K562 (cell line): ENCODE data around the gene SOS1. TPM values are rescaled to one million over a fixed set of nuclear protein-coding genes. Genes with fewer than 3 reads are reported as not detected.

Experiments used
- ATAC-seq: fragments of 200-7000 bp; cut with Tn5 transposase; 3 replicates; pipeline ENCODE4 v1.9.1; 2020; ENCODE audit warnings: moderate library complexity
- BruUV-seq: library from RNA; stranded (reverse); fragments of 400-500 nt; replicated peaks from 2 replicates; lab custom pipeline; 2021; lab: Mats Ljungman, UMichigan
- CTCF ChIA-PET: fragments of 300-600 bp; formaldehyde crosslinking; extraction: SDS; loops from one replicate; lab custom pipeline; 2021; ENCODE audit warnings: low intra/inter-chr PET ratio; lab: Yijun Ruan, JAX
- POLR2A ChIA-PET: fragments of 300-600, 350-650 bp; sonication (Branson Sonifier 250); formaldehyde crosslinking; extraction: SDS; loops from one replicate; lab custom pipeline; 2021; ENCODE audit warnings: antibody characterized with exemption, inconsistent platforms; lab: Yijun Ruan, JAX
- DNase-seq, 4 experiments: peaks; one replicate each; pipeline versions ENCODE4 v3.0.0 to v3.0.0-alpha.2; 2011 to 2018; ENCODE audit warnings: low spot score in 3 of 4, mixed read lengths in 3 of 4; ENCODE audit errors: extremely low read depth in 1 of 4
- FAIRE-seq: peaks from 2 replicates; lab custom pipeline; 2011; peaks lifted over from hg19 to GRCh38; lab: Jason Lieb, UNC
- H2AFZ ChIP-seq: 2 replicates; pipeline ENCODE4 v1.6.0; 2011; ENCODE audit warnings: low read depth, low read length, control low read depth, inconsistent platforms
- H3K27ac ChIP-seq: fragments of 200-600 bp; 3 replicates; pipeline ENCODE4 v1.8.0; 2011; ENCODE audit warnings: low read depth, mild to moderate bottlenecking, control low read depth, inconsistent platforms, low read length, moderate library complexity, mixed read lengths; ENCODE audit errors: extremely low read depth
- H3K27me3 ChIP-seq, 2 experiments: fragments of 300-600 bp in 1 of 2; 2 replicates in 1 of 2; 3 replicates in 1 of 2; pipeline versions ENCODE4 v1.6.0 to v1.8.0; 2011; ENCODE audit warnings: inconsistent platforms in 2 of 2, low read length in 2 of 2, mild to moderate bottlenecking in 1 of 2, mixed read lengths in 1 of 2, moderate library complexity in 1 of 2; ENCODE audit not compliant: control insufficient read depth in 2 of 2, insufficient read depth in 2 of 2
- H3K36me3 ChIP-seq: fragments of 300-600 bp; 3 replicates; pipeline ENCODE4 v1.8.0; 2011; ENCODE audit warnings: mild to moderate bottlenecking, low read length, inconsistent platforms; ENCODE audit not compliant: control insufficient read depth, insufficient read depth
- H3K4me1 ChIP-seq, 2 experiments: fragments of 200-600 bp in 1 of 2; replicated peaks in 1 of 2; 2 replicates in 1 of 2; 3 replicates in 1 of 2; pipeline versions ENCODE4 v1.5.1 to v1.8.0; 2011; ENCODE audit warnings: inconsistent platforms in 2 of 2, low read length in 2 of 2, mild to moderate bottlenecking in 1 of 2, mixed read lengths in 1 of 2, moderate library complexity in 1 of 2; ENCODE audit not compliant: control insufficient read depth in 2 of 2, insufficient read depth in 2 of 2
- H3K4me2 ChIP-seq: 2 replicates; pipeline ENCODE4 v1.6.1; 2011; ENCODE audit warnings: low read length, control low read depth, inconsistent platforms, mixed read lengths; ENCODE audit not compliant: insufficient read depth
- H3K4me3 ChIP-seq: fragments of 200-600 bp; sonication (generic), shearing (Covaris generic); 2 replicates; pipeline ENCODE4 v1.5.1; 2016; ENCODE audit warnings: control low read depth, inconsistent platforms
- H3K79me2 ChIP-seq: fragments of 200-600 bp; 3 replicates; pipeline ENCODE4 v1.8.0; 2011; ENCODE audit warnings: low read length, inconsistent platforms; ENCODE audit not compliant: control insufficient read depth, insufficient read depth
- H3K9ac ChIP-seq, 2 experiments: 2 replicates each; pipeline versions ENCODE4 v1.6.0 to v1.6.1; 2011; ENCODE audit warnings: low read depth in 2 of 2, low read length in 2 of 2, control low read depth in 1 of 2, inconsistent platforms in 1 of 2, mild to moderate bottlenecking in 1 of 2, mixed read lengths in 1 of 2; ENCODE audit not compliant: insufficient read depth in 1 of 2
- H3K9me1 ChIP-seq: one replicate; pipeline ENCODE4 v1.6.0; 2011; ENCODE audit warnings: inconsistent platforms, mild to moderate bottlenecking, low read length, moderate library complexity; ENCODE audit not compliant: control insufficient read depth, insufficient read depth
- H3K9me3 ChIP-seq: replicated peaks from 2 replicates; pipeline ENCODE4 v1.5.1; 2011; ENCODE audit warnings: low read depth, low read length, inconsistent platforms; ENCODE audit not compliant: control insufficient read depth, insufficient read depth
- H4K20me1 ChIP-seq: replicated peaks from 2 replicates; pipeline ENCODE4 v1.6.1; 2011; ENCODE audit warnings: low read length, inconsistent platforms, mixed read lengths; ENCODE audit not compliant: control insufficient read depth, insufficient read depth
- ATF3 ChIP-seq, 2 experiments: fragments of 450-650 bp in 1 of 2; sonication (generic) in 1 of 2; formaldehyde crosslinking in 1 of 2; IDR thresholded peaks in 1 of 2; conservative IDR thresholded peaks in 1 of 2; 2 replicates each; pipeline versions ENCODE4 v1.6.1 to v1.8.1; 2016 to 2023; ENCODE audit warnings: mild to moderate bottlenecking in 2 of 2, moderate library complexity in 2 of 2, inconsistent platforms in 1 of 2, missing genetic modification reagents in 1 of 2
- FOSL1 ChIP-seq: fragments of 200-800 bp; sonication (Bioruptor generic); conservative IDR thresholded peaks from 2 replicates; pipeline ENCODE4 v1.6.1; 2016; ENCODE audit warnings: missing genetic modification characterization, missing compliant biosample characterization
- GATAD2B ChIP-seq: fragments of 450-650 bp; IDR thresholded peaks from 2 replicates; pipeline ENCODE4 v1.6.1; 2017; ENCODE audit warnings: mild to moderate bottlenecking, borderline replicate concordance
- GTF2B ChIP-seq: IDR thresholded peaks from 2 replicates; pipeline ENCODE4 v1.6.1; 2011; ENCODE audit not compliant: insufficient read length; ENCODE audit errors: extremely low read depth
- MIER1 ChIP-seq: fragments of 450-650 bp; IDR thresholded peaks from 2 replicates; pipeline ENCODE4 v1.6.1; 2016; ENCODE audit warnings: antibody characterized with exemption, mild to moderate bottlenecking, low read depth
- RAD51 ChIP-seq: fragments of 450-650 bp; IDR thresholded peaks from 2 replicates; pipeline ENCODE4 v1.7.1; 2016; ENCODE audit warnings: low read depth, mild to moderate bottlenecking, borderline replicate concordance
- SRSF3 ChIP-seq: fragments of 200-400 bp; formaldehyde crosslinking; IDR thresholded peaks from 2 replicates; pipeline ENCODE4 v1.6.1; 2016; ENCODE audit warnings: mild to moderate bottlenecking, low read length, moderate library complexity; ENCODE audit not compliant: insufficient read depth
- VEZF1 ChIP-seq: fragments of 200-800 bp; sonication (Bioruptor generic); IDR thresholded peaks from 2 replicates; pipeline ENCODE4 v1.6.1; 2017; ENCODE audit warnings: missing genetic modification characterization, missing compliant biosample characterization
- WGBS: fragments of 100-300 bp; shearing (Covaris generic); methylation state at CpG from one replicate; pipeline ENCODE4 v1.1.6; 2016; ENCODE audit warnings: low coverage, mixed read lengths; ENCODE audit not compliant: insufficient coverage; ENCODE audit errors: missing lambda C conversion rate; 5-methylcytosine and 5-hydroxymethylcytosine counted together
- in situ Hi-C: fragments of 300-500 bp; cut with MboI; formaldehyde crosslinking; loops from 4 replicates; pipeline ENCODE4 v1.15.0; 2018; ENCODE audit warnings: inconsistent platforms, mixed read lengths
- intact Hi-C: fragments of 100-400 bp; cut with micrococcal nuclease; formaldehyde crosslinking; loops from 2 replicates; pipeline ENCODE4 v1.14.2; 2022
- polyA plus RNA-seq, 8 experiments: library from polyadenylated mRNA; depleted of rRNA in 4 of 8; stranded (reverse) in 5 of 8; unstranded in 3 of 8; fragments of >200 nt; fragmentation: Nextera tagmentation in 2 of 8; fragmentation: Illumina TruSeq in 1 of 8; extraction: Ambion mirVana in 2 of 8; extraction: Trizol in 1 of 8; gene quantifications; 2 replicates each; pipeline versions ENCODE4 v1.2.1 to v1.2.3, GENCODE V29; 2011 to 2014; ENCODE audit warnings: inconsistent platforms in 1 of 8, missing spikeins in 1 of 8
- total RNA-seq, 7 experiments: library from RNA; depleted of rRNA in 6 of 7; stranded (reverse); fragments of >200 nt in 6 of 7; fragmentation: Illumina TruSeq in 2 of 7; extraction: Trizol in 2 of 7; gene quantifications; 2 replicates each; pipeline versions ENCODE4 v1.2.1 to v1.2.3, GENCODE V29; 2011 to 2021; ENCODE audit warnings: low replicate concordance in 1 of 7
- TF ChIP-seq, protein P1 (sequence below), 3 experiments: fragments of 200-800 bp in 1 of 3; fragments of 250-450 bp in 1 of 3; fragments of 450-650 bp in 1 of 3; sonication (Bioruptor Pico) in 1 of 3; sonication (Bioruptor generic) in 1 of 3; formaldehyde crosslinking in 1 of 3; IDR thresholded peaks; 2 replicates each; pipeline versions ENCODE4 v1.6.1 to v1.8.0; 2016 to 2022; ENCODE audit warnings: mild to moderate bottlenecking in 2 of 3, missing genetic modification characterization in 2 of 3, missing compliant biosample characterization in 1 of 3, moderate library complexity in 1 of 3

The SOS1 gene
- total and polyA plus RNA-seq, 9 of the 15 experiments (the other 6 are each of a cell fraction or from before 2014, with no cell fraction given), result 2.5 to 27.1 (median 16.3) TPM

- 67% methylated on average over 4 of the region's 4 CpGs for WGBS
- no peak for FAIRE-seq
- Histone ChIP-seq H3K79me2 (peaks cover 13% of the 10 kb centered on the region; the same call in 2 of the 3 replicates), H2AFZ (no peak overlapping the region), H3K27ac (no peak overlapping the region), H3K9me3 (no peaks in the 10 kb centered on the region), H3K9me1 (no peaks in the 10 kb centered on the region), H4K20me1 (no peaks in the 10 kb centered on the region), H3K27me3 (no peaks in the 10 kb centered on the region), H3K4me1 (no peaks in the 10 kb centered on the region), H3K9ac (no peak overlapping the region), H3K4me3 (no peak overlapping the region), H3K4me2 (no peak overlapping the region), H3K36me3 (peaks cover 21% of the 10 kb centered on the region; the same call in 2 of the 3 replicates)
- CTCF ChIA-PET, result interaction anchor here (0.7 to 3.8 kb wide), 3 partner anchors 12 to 168 kb away, joined by 3 to 93 read pairs (median 3); no protein-coding TSS in a partner anchor
- POLR2A ChIA-PET, result interaction anchor here (0.7 to 1.3 kb wide), 4 partner anchors 11 to 192 kb away, joined by 3 to 9 read pairs (median 3); no protein-coding TSS in a partner anchor
- in situ Hi-C loops (loop anchor here (5.0 kb wide), 1 partner anchor 166 kb away; no protein-coding TSS in a partner anchor), intact Hi-C loops (loop anchor here (10.0 kb wide), 1 partner anchor 664 kb away; no protein-coding TSS in a partner anchor)
- peak; percentile 43; the same call in 1 of the 3 replicates for ATAC-seq
- no peak for DNase-seq
- BruUV-seq, result no TSS peak
- TF ChIP-seq FOSL1 (tag) (no peak), RAD51 (no peak), SRSF3 (no peak), ATF3 (IDR thresholded peaks at IDR 0.05) (peak; percentile 75), ATF3 (CRISPR knock-in tag; conservative IDR thresholded peaks at IDR 0.05) (no peak), GTF2B (no peak), GATAD2B (no peak), VEZF1 (CRISPR knock-in tag) (no peak), MIER1 (no peak)
- TF ChIP-seq, protein P1, sequence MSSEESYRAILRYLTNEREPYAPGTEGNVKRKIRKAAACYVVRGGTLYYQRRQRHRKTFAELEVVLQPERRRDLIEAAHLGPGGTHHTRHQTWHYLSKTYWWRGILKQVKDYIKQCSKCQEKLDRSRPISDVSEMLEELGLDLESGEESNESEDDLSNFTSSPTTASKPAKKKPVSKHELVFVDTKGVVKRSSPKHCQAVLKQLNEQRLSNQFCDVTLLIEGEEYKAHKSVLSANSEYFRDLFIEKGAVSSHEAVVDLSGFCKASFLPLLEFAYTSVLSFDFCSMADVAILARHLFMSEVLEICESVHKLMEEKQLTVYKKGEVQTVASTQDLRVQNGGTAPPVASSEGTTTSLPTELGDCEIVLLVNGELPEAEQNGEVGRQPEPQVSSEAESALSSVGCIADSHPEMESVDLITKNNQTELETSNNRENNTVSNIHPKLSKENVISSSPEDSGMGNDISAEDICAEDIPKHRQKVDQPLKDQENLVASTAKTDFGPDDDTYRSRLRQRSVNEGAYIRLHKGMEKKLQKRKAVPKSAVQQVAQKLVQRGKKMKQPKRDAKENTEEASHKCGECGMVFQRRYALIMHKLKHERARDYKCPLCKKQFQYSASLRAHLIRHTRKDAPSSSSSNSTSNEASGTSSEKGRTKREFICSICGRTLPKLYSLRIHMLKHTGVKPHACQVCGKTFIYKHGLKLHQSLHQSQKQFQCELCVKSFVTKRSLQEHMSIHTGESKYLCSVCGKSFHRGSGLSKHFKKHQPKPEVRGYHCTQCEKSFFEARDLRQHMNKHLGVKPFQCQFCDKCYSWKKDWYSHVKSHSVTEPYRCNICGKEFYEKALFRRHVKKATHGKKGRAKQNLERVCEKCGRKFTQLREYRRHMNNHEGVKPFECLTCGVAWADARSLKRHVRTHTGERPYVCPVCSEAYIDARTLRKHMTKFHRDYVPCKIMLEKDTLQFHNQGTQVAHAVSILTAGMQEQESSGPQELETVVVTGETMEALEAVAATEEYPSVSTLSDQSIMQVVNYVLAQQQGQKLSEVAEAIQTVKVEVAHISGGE (CRISPR knock-in tag; IDR thresholded peaks at IDR 0.05), result no peak
Measured at GRCh38 chr2:39061280-39061679, 59.6 kb downstream of the SOS1 start.
